GM21528 (cell line): ENCODE results near the gene ZFAND2B.

Experiments used
- ATAC-seq: cut with Tn5 transposase; IDR thresholded peaks from one replicate; pipeline ENCODE4 v1.9.1; 2021; ENCODE audit warnings: mild to moderate bottlenecking, moderate library complexity; ENCODE audit not compliant: unreplicated experiment, low FRiP score

The ZFAND2B gene

GRCh38 chr2:219175486-219175885, 31.1 kb upstream of the ZFAND2B start:
- no peak for ATAC-seq

- peak; percentile 31 for ATAC-seq
Measured at GRCh38 chr2:219175928-219176817, 30.4 kb upstream of the ZFAND2B start.

- peak; percentile 65 for ATAC-seq
Measured at GRCh38 chr2:219176818-219177551, 29.6 kb upstream of the ZFAND2B start, which contains the start of gene CNPPD1. Gene CNPPD1, minus strand, starts transcription at chr2:219176925. Its CDS starts 97 bp downstream, at chr2:219176828.

GRCh38 chr2:219177552-219178376, 28.8 kb upstream of the ZFAND2B start, which contains the start of gene RETREG2:
Gene RETREG2, plus strand, starts transcription at chr2:219178275. Its CDS starts 78 bp downstream, at chr2:219178353.
- peak; percentile 46 for ATAC-seq

- peak; percentile 12 for ATAC-seq
Measured at GRCh38 chr2:219178377-219179175, 28.0 kb upstream of the ZFAND2B start.

GRCh38 chr2:219179601-219180465, 26.7 kb upstream of the ZFAND2B start:
- no peak for ATAC-seq

- ATAC-seq = no peak
Measured at GRCh38 chr2:219180961-219181360, 25.6 kb upstream of the ZFAND2B start.

GRCh38 chr2:219181531-219181930, 25.1 kb upstream of the ZFAND2B start:
- ATAC-seq = no peak

- ATAC-seq = no peak
Measured at GRCh38 chr2:219182331-219183150, 24.0 kb upstream of the ZFAND2B start.

- ATAC-seq = no peak
Measured at GRCh38 chr2:219183151-219183772, 23.3 kb upstream of the ZFAND2B start.

- no peak for ATAC-seq
Measured at GRCh38 chr2:219184121-219184520, 22.5 kb upstream of the ZFAND2B start.

GRCh38 chr2:219186754-219187456, 19.7 kb upstream of the ZFAND2B start:
- no peak for ATAC-seq

- no peak for ATAC-seq
Measured at GRCh38 chr2:219197388-219197787, 9.2 kb upstream of the ZFAND2B start.

GRCh38 chr2:219198974-219199373, 7.6 kb upstream of the ZFAND2B start:
- no peak for ATAC-seq

- no peak for ATAC-seq
Measured at GRCh38 chr2:219199470-219200211, 6.9 kb upstream of the ZFAND2B start.
